T-cell (primary cell): Measurements from ENCODE around the gene ALDH3B1. TPM values are rescaled to one million over a fixed set of nuclear protein-coding genes. Genes with fewer than 3 reads are reported as not detected.

Experiments used
- ATAC-seq, 4 experiments: fragments of 200-7000 bp in 3 of 4; fragments of 150-1000 bp in 1 of 4; cut with Tn5 transposase; replicated peaks in 1 of 4; 1 replicate in 3 of 4; 2 replicates in 1 of 4; pipeline ENCODE4 v1.10.0; 2021; ENCODE audit warnings: moderate library complexity in 3 of 4, mild to moderate bottlenecking in 2 of 4, moderate number of reproducible peaks in 1 of 4
- CTCF ChIA-PET, 2 donors: fragments of 300-600 bp; sonication (Branson Sonifier 250); formaldehyde crosslinking; loops; one replicate each; lab custom pipeline; 2022; ENCODE audit warnings: antibody characterized with exemption in 2 of 2; lab: Charles Lee
- POLR2A ChIA-PET, 2 donors: fragments of 300-600 bp; sonication (Branson Sonifier 250); formaldehyde crosslinking; loops; one replicate each; lab custom pipeline; 2022; ENCODE audit warnings: antibody characterized with exemption in 2 of 2; lab: Charles Lee
- DNase-seq, 35 experiments: peaks; one replicate each; pipeline versions ENCODE4 v3.0.0 to v3.0.0-alpha.2; 2013 to 2023
- H3K27ac ChIP-seq: one replicate; pipeline ENCODE4 v1.5.1; 2013; ENCODE audit warnings: low read length
- H3K27me3 ChIP-seq, 2 experiments: replicated peaks in 1 of 2; 1 replicate in 1 of 2; 2 replicates in 1 of 2; pipeline versions ENCODE4 v1.6.1 to v1.7.0; 2013; ENCODE audit warnings: low read length in 1 of 2, mixed read lengths in 1 of 2; ENCODE audit not compliant: control insufficient read depth in 2 of 2, insufficient read depth in 2 of 2; ENCODE audit errors: extremely low read depth in 1 of 2
- H3K36me3 ChIP-seq, 2 donors: 1 replicate in 1 of 2; 2 replicates in 1 of 2; pipeline versions ENCODE4 v1.6.1 to v1.7.0; 2013; ENCODE audit warnings: low read length in 1 of 2; ENCODE audit not compliant: control insufficient read depth in 2 of 2, insufficient read depth in 1 of 2; ENCODE audit errors: extremely low read depth in 1 of 2
- H3K4me1 ChIP-seq, 2 experiments: 1 replicate in 1 of 2; 2 replicates in 1 of 2; pipeline versions ENCODE4 v1.6.1 to v1.7.0; 2013; ENCODE audit warnings: low read length in 2 of 2, mixed read lengths in 1 of 2; ENCODE audit not compliant: insufficient read depth in 2 of 2, control insufficient read depth in 1 of 2; ENCODE audit errors: extremely low read depth in 1 of 2
- H3K4me3 ChIP-seq, 2 donors: 1 replicate in 1 of 2; 2 replicates in 1 of 2; pipeline versions ENCODE4 v1.5.1 to v1.7.0; 2013; ENCODE audit warnings: mild to moderate bottlenecking in 2 of 2, low read length in 1 of 2, moderate library complexity in 1 of 2; ENCODE audit not compliant: control insufficient read depth in 1 of 2; ENCODE audit errors: extremely low read depth in 1 of 2
- H3K9me3 ChIP-seq: 2 replicates; pipeline ENCODE4 v1.7.0; 2013
- H3K27ac Mint-ChIP-seq, 2 donors: one replicate each; pipeline ENCODE4 v1.8.0; 2020 to 2021; ENCODE audit warnings: mild to moderate bottlenecking in 2 of 2, mixed read lengths in 2 of 2
- H3K27me3 Mint-ChIP-seq, 2 donors: one replicate each; pipeline ENCODE4 v1.8.0; 2021 to 2022; ENCODE audit warnings: mixed read lengths in 2 of 2
- H3K36me3 Mint-ChIP-seq: one replicate; pipeline ENCODE4 v1.8.0; 2021; ENCODE audit warnings: mixed read lengths
- H3K4me1 Mint-ChIP-seq, 3 donors: one replicate each; pipeline ENCODE4 v1.8.0; 2020 to 2022; ENCODE audit warnings: mixed read lengths in 3 of 3, mild to moderate bottlenecking in 1 of 3
- H3K4me3 Mint-ChIP-seq, 3 donors: one replicate each; pipeline ENCODE4 v1.8.0; 2020 to 2022; ENCODE audit warnings: mild to moderate bottlenecking in 3 of 3, mixed read lengths in 3 of 3, moderate library complexity in 3 of 3
- H3K9me3 Mint-ChIP-seq, 3 donors: one replicate each; pipeline ENCODE4 v1.8.0; 2020 to 2022; ENCODE audit warnings: mixed read lengths in 3 of 3
- WGBS: methylation state at CpG from one replicate; pipeline ENCODE4 v1.1.5; 2013; ENCODE audit warnings: missing lambda C conversion rate; ENCODE audit not compliant: insufficient coverage; 5-methylcytosine and 5-hydroxymethylcytosine counted together
- total RNA-seq, 35 experiments: library from RNA in 6 of 35; stranded (reverse) in 6 of 35; fragments of 120-200 nt in 1 of 35; gene quantifications; one replicate each; pipeline versions ENCODE4 v1.2.1 to v1.2.4 and lab custom pipeline; 2013 to 2026

The ALDH3B1 gene
- total RNA-seq, 5 donors from 2014 or later (not counting 1 experiment from before 2014, with no cell fraction given) = 0.20 to 0.53 (median 0.25) TPM

DNA sequence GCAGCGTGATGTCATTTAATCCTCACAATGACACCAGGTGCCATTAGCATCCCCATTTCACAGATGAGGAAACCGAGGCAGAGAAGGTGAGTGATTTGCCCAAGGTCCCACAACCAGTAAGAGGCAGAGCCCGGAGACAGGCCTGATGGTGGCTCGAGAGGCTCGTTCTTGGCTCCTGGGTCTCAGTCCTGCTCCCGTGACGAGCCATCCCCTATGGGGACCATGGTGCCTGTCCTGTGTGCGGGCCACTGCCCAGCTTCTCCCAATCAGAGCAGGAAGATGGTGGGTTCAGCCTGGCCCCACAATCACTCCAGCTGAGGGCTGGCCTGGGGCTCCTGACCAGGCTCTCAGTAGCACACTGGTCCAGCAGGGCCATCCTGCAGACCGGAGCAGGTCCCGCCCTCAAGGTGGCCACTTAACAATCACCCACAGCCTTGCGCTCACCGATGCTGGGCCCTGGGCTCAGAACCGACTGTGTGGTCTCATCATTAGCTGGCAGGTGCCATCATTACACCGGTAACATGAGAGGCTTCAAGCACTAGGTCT is 3.6 kb downstream of the ALDH3B1 start:
- H3K4me1 Mint-ChIP-seq = peaks cover 7 to 13% (median 7%) of the 10 kb centered on the region in 3 donors
- POLR2A ChIA-PET = no interaction called here
- Histone ChIP-seq H3K27me3 (peaks cover 0 to 32% of the 10 kb centered on the region in 2 experiments), H3K27ac (no peak overlapping the region), H3K9me3 (no peaks in the 10 kb centered on the region), H3K36me3 (no peaks in the 10 kb centered on the region), H3K4me1 (peaks cover 0 to 12% of the 10 kb centered on the region in 2 experiments), H3K4me3 (no peak overlapping the region)
- H3K27me3 Mint-ChIP-seq = peaks cover 0 to 3% of the 10 kb centered on the region in 2 donors
- H3K36me3 Mint-ChIP-seq = no peaks in the 10 kb centered on the region
- H3K9me3 Mint-ChIP-seq = no peaks in the 10 kb centered on the region
- CTCF ChIA-PET = no interaction called here
- DNase-seq (no peak), ATAC-seq (no peak)
- 89% methylated on average over 13 of the region's 14 CpGs for WGBS
- H3K4me3 Mint-ChIP-seq = no peak overlapping the region
- H3K27ac Mint-ChIP-seq = no peak overlapping the region

DNA sequence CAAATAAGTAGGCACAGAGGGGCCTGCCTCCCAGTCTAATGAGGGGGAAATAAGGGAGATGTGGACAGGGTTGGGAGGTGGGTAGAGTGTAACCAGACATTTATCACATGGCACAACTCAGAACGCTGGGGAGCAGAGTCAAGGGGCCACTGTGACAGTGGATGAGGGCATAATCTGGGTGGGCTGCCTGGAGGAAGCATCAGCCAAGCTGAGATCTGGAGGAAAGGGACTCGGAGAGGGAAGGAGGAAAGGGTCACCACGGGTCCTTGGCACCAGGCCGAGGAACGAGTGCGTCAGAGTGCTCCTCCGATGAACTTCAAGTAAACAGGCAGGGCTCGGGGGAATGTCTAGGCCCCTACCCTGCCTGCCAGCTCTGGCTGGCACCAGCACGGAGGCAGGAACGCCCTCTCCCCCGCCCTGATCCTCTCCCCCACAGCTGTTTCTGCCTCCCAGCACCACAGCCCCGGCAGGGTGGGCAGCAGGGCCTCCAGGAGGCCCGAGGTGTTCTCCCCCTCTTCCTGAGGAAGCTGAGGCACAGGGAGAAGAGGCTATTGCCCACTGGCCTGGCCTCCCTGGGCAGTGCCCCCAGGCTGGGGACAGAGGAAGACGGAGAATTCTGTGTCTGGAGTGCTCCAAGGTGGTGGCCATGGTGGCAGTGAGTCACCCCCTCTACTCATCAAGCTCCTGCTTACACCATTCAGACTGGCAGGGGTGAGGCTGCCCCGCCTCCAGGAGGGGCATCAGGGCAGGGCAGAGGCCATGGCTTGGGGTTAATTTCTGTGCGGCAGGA is 4.2 kb downstream of the ALDH3B1 start:
- CTCF ChIA-PET = no interaction called here
- WGBS = 55% methylated on average over 10 of the region's 16 CpGs
- POLR2A ChIA-PET = no interaction called here

DNA sequence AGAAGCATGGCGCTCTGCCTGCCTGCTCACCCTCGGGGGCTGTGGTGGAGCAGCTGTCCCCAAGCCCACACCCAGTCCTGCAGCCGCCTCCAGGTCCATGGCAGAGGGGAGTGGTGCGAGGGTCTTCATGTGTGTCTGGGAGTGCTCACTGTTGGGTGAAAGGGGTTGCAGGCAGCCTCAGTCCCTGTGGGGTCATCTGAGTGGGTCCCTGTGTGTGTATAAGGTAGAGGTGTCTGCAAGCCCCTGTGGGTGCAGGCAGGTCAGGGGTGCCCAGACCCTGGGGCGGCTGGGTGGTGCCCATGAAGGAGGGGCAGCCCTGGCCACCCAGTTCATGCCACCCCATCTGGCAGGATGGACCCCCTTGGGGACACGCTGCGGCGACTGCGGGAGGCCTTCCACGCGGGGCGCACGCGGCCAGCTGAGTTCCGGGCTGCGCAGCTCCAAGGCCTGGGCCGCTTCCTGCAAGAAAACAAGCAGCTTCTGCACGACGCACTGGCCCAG is 4.9 kb downstream of the ALDH3B1 start:
- no peaks in the 10 kb centered on the region for H3K9me3 ChIP-seq
- H3K4me3 Mint-ChIP-seq = no peak overlapping the region
- no peaks in the 10 kb centered on the region for H3K9me3 Mint-ChIP-seq
- H3K27me3 ChIP-seq = peaks cover 0 to 32% of the 10 kb centered on the region in 2 experiments
- peaks cover 0 to 3% of the 10 kb centered on the region in 2 experiments for H3K4me1 ChIP-seq
- H3K27ac Mint-ChIP-seq = no peak overlapping the region
- no peak overlapping the region for H3K4me3 ChIP-seq
- H3K36me3 ChIP-seq = no peaks in the 10 kb centered on the region
- H3K27ac ChIP-seq = no peak overlapping the region
- no peaks in the 10 kb centered on the region for H3K36me3 Mint-ChIP-seq
- DNase-seq (no peak), ATAC-seq (no peak)
- H3K27me3 Mint-ChIP-seq = peaks cover 0 to 3% of the 10 kb centered on the region in 2 donors
- H3K4me1 Mint-ChIP-seq = peaks cover 0 to 1% (median 0%) of the 10 kb centered on the region in 3 donors
- WGBS = 82% methylated on average over 18 of the region's 19 CpGs
- ChIA-PET POLR2A (no interaction called here), CTCF (no interaction called here)

More for the DNA sequence above, 4.2 kb downstream of the ALDH3B1 start:
- ATAC-seq = no peak
- Histone ChIP-seq H3K36me3 (no peaks in the 10 kb centered on the region), H3K27me3 (peaks cover 0 to 32% of the 10 kb centered on the region in 2 experiments), H3K27ac (no peak overlapping the region), H3K9me3 (no peaks in the 10 kb centered on the region), H3K4me3 (no peak overlapping the region), H3K4me1 (peaks cover 0 to 9% of the 10 kb centered on the region in 2 experiments)
- Mint-ChIP-seq H3K27ac (no peak overlapping the region), H3K4me1 (peaks cover under 1 to 6% (median 1%) of the 10 kb centered on the region in 3 donors), H3K4me3 (no peak overlapping the region), H3K27me3 (peaks cover 0 to 3% of the 10 kb centered on the region in 2 donors), H3K9me3 (no peaks in the 10 kb centered on the region), H3K36me3 (no peaks in the 10 kb centered on the region)
- DNase-seq = no peak

DNA sequence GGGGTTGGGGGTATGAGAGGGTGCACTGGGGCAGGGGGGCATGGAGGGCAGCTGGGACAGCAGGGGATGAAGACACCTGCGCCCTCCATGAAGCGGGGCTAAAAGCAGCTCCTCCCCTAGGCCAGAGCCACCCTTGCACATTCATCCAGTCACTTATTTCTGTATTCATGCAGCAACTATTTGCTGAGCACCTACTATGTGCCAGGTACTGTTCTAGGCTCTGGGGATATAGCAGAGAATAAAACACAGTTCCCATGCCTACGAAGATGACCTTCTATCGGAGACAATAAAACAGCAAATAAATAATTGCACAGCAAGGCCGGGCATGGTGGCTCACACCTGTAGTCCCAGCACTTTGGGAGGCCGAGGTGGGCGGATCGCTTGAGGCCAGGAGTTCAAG is 5.3 kb downstream of the ALDH3B1 start:
- no peak overlapping the region for H3K4me3 Mint-ChIP-seq
- peaks cover 0 to 3% of the 10 kb centered on the region in 2 donors for H3K27me3 Mint-ChIP-seq
- Histone ChIP-seq H3K36me3 (no peaks in the 10 kb centered on the region), H3K4me3 (no peak overlapping the region), H3K9me3 (no peaks in the 10 kb centered on the region), H3K27me3 (peaks cover 0 to 30% of the 10 kb centered on the region in 2 experiments), H3K4me1 (no peaks in the 10 kb centered on the region), H3K27ac (no peak overlapping the region)
- WGBS = 90% methylated on average over 3 of the region's 8 CpGs
- no peaks in the 10 kb centered on the region for H3K9me3 Mint-ChIP-seq
- DNase-seq = no peak
- no peak overlapping the region for H3K27ac Mint-ChIP-seq
- H3K4me1 Mint-ChIP-seq = no peaks in the 10 kb centered on the region
- ChIA-PET POLR2A (no interaction called here), CTCF (no interaction called here)
- ATAC-seq = no peak
- H3K36me3 Mint-ChIP-seq = no peaks in the 10 kb centered on the region

DNA sequence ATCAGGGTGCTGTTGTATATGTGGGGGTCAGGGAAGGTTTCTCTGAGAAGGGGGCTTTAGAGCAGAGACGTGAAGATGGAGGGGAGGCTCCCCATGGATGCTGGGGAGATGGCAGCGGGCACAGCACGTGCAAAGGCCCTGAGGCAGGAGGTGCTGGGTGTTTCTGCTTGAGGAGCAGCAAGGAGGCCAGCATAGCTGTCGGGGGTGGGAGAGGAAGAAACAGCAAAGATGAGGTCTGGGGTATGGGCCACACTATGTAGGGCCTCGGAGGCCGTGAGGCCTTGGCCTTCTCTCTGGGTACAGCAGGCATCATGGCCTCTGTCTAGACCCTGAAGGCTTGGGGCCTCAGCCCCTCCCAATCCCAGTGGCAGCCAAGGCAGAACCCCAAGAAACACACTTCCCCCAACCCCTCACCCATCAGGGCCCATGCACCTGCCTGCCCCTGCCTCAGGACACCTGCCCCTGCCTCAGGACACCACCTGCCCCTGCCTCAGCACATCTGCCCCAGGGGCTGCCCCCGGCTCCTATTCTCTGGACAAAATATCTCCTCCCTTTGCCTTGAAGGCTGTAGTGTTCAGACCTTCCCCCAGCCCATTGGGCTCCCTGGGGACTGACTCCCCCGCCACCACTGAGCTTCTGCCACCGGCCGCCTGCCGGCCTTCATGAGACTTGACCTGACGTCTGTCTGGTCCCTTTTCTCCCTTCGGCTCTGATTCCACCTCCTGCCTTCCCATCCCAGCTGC is 6.2 kb downstream of the ALDH3B1 start:
- Mint-ChIP-seq H3K36me3 (no peaks in the 10 kb centered on the region), H3K27me3 (peaks cover 0 to 3% of the 10 kb centered on the region in 2 donors), H3K9me3 (no peaks in the 10 kb centered on the region), H3K27ac (no peak overlapping the region), H3K4me1 (no peaks in the 10 kb centered on the region), H3K4me3 (no peak overlapping the region)
- WGBS = 83% methylated on average over 12 of the region's 13 CpGs
- ChIA-PET POLR2A (no interaction called here), CTCF (no interaction called here)
- Histone ChIP-seq H3K36me3 (no peaks in the 10 kb centered on the region), H3K9me3 (no peaks in the 10 kb centered on the region), H3K4me1 (no peaks in the 10 kb centered on the region), H3K4me3 (no peak overlapping the region), H3K27me3 (peaks cover 0 to 35% of the 10 kb centered on the region in 2 experiments), H3K27ac (no peak overlapping the region)
- ATAC-seq (no peak), DNase-seq (no peak)
